ENCODE data around the gene GAK. TPM values are rescaled to one million over a fixed set of nuclear protein-coding genes. Genes with fewer than 3 reads are reported as not detected.
"Not testable (repeated sequence)": the region's sequence is repeated elsewhere in the genome, so short reads cannot be mapped to it uniquely, and the experiment has no call there.

Gene GAK
- total RNA-seq, 1 experiment from 2014 or later, result 71.8 TPM

DNA sequence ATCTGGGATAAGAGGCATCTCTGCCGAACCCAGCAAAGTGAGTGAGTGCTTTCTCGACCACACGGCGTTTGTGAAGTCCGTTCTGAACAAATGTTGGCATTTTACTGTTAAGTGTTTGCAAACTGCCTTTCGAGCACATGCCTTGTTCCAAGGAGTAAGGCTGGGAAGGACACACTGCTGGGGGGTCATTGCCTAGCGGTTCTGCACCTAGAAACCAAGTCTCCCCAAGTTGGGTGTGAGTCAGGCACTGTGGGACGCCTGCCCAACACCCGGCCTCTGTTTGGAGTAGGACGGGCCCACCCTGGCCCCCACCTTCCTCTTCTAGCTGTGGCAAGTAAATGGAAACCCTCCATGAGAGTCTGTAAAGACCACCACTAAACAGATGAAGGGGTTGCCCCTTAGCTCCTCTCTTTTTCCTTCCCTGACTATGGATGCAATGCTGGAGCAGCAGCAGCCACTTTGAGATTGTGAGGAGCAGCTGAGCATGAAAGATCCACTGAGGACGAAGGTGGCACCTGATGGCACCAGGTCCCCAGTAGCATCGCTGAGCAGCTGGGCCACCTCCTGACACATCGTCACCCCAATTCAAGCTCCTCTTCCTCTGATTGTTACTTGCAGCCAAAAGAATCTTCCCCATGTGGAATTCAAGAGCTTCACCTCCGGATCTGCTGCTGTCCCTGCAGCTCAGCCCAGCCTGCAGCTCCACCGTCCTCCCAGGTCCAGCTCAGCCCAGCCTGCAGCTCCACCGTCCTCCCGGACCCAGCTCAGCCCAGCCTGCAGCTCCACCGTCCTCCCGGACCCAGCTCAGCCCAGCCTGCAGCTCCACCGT lies 112.5 kb downstream of the GAK start:
- no peak for DNase-seq (ENCODE audit: low spot score)

DNA sequence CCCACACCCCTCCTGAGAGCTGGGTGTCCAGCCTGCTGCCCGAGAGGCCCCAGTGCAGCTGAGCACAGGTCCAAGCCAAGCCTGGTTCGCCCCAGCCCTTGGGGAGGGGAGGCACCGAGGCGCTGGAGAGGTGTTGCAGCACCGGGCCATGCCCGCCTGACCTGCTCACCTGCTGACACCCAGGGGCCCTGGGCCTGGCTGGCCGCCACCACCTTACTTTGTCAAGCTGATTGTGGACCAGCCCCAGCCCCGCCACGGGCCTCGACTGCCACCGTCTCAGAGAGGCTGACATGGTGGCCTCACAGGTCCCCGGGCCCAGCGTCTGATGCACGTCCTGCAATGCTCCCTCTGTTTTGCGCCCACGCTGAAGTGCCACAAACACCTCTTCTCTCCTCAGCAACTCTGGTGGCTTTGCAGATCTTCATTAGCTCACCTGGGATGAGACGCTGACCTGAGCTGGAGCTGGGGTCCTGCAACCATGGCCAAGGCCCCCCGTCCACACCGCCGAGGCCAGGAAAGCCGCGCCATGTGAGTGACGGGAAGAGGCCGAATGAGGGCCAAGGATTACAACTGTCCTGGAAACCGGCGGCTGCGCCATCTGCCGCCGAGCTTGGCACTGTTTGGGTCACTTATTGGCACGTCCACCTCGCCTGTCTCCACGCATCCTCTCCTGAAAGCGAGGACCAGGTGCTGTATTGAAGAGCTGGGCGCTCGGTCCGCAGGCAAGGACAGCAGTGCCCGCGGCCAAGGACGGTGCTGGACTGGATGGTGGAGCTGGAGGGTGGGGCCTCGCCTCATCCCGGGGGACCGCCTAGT lies 113.8 kb downstream of the GAK start:
- no peak for DNase-seq (ENCODE audit: low spot score)

DNA sequence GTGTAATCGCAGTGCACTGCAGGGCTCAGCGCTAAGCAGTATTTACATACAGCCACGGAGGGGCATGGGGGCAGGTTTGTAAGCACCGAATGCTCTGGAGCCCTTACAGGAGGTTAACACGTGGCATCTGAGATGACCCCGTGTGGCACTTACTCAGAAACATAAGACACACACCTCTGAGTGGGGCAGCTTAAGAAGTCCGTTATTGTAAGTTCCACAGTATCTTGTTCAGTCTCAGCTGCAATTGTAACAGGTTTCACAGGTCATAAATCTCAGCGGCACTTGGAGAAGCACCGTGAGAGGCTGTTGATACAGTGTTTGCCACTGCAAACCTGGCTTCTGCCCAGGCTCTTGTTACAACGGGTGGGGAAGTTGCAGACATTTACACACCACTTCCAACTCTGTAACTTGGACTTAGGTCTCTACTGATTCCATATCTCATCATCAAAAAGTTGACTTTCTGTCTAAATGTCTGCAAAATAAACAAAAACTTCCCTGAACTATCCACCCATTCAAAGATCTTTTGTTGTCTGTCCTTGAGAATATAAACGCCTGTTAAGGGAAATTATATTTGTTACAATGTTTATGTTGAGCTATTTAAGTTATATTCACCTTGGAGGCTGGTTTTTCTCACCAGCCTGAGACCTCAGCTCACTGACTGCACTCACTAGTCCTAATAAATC lies 116.5 kb downstream of the GAK start:
- DNase-seq (ENCODE audit: low spot score), result no peak

DNA sequence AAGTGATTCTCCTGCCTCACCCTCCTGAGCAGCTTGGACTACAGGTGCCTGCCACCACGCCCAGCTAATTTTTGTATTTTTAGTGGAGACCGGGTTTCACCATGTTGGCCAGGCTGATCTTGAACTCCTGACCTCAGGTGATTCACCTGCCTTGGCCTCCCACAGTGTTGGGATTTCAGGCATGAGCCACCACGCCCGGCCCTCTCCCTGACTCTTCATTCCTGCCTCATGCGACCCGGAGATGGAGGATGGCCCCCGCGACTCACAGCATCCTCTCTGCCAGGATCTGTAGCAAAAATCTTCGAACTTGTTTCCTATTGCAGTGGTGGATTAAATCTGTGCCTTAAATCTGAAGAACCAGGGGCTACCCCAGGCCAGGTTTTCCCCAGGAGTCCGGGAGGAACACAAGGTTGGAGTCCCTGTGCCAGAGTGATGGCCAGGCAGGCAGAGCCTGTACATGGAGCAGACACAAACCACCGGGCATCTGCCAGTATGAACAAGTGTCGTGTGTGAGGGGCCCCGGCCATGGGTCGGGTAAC lies 117.7 kb downstream of the GAK start:
- DNase-seq (ENCODE audit: low spot score), result no peak

DNA sequence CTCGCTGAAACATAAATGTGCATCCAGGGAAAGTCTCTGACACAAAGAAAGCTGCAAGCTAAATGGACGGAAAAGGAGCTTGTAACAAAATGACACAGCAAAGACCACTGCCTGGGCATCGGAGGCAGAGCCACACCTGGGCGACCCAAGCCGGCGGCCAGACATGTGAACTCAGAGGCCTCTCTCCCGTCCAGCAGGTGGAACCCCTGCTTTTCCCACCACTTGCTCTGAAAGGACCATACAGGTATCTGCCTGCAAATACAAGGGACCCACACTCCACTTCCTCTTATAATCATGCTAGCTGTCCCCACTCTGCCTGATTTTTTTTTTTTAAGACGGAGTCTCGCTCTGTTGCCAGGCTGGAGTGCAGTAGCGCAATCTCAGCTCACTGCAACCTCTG lies 118.2 kb downstream of the GAK start:
- DNase-seq (ENCODE audit: low spot score), result no peak

DNA sequence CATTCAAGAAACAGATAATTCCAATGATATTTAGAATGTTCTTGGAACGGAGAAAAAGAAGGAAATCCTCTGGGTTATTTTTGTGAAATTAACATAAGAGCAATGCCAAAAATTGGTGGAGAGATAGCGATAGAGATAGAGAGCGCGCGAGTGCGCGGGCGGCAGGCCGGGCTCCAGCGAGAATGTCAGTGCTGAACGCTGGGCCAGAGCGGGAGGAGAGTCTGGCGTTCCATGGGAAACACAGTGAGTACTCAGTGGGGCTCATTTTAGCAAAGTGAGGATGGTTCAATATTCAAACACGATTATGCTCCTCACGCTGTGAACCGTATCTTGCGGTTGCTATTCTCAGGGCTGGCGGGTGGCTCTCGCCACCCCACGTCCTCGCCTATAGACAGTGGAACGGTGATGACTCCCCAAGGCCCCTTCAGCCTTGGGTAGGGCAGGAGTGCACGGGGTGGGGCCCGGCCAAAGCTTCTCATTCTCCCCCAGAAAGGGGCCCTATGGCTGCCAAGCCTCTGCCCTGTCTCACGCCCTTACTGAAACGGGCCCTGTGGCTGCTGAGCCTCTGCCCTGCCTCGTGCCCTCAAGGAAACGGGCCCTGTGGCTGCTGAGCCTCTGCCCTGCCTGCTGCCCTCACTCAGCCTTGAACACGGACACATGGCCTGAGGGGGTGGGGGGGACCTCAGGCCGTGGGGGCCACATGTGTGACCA lies 123.1 kb downstream of the GAK start:
- DNase-seq (ENCODE audit: low spot score), result no peak

DNA sequence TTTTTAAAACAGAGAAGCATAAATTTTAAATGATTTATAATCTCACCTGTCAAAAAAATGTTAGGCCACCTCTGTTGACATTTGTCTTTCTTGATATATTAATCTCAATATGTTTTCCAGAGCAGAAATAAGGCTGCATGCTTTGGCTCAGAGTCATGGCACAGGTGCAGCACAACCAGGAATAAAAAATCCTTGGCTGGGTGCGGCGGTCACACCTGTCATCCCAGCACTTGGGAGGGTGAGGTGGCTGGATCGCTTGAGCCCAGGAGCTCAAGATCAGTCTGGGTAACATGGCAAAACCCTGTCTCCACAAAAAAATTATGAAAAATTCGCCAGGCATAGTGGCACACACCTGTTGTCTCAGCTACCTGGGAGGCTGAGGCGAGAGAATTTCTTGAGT lies 124.3 kb downstream of the GAK start:
- DNase-seq (ENCODE audit: low spot score), result no peak

DNA sequence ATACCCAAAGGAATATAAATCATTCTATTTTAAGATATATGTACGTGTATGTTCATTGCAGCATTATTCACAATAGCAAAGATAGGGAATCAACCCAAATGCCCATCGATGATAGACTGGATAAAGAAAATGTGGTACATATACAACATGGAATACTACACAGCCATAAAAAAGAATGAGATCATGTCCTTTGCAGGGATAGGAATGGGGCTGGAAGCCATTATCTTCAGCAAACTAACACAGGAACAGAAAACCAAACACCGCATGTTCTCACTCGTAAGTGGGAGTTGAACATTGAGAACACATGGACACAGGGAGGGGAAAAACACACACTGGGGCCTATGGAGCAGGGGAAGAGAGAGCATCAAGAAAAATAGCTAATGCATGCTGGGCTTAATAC lies 125.1 kb downstream of the GAK start:
- not testable (repeated sequence) for DNase-seq (ENCODE audit: low spot score)

DNA sequence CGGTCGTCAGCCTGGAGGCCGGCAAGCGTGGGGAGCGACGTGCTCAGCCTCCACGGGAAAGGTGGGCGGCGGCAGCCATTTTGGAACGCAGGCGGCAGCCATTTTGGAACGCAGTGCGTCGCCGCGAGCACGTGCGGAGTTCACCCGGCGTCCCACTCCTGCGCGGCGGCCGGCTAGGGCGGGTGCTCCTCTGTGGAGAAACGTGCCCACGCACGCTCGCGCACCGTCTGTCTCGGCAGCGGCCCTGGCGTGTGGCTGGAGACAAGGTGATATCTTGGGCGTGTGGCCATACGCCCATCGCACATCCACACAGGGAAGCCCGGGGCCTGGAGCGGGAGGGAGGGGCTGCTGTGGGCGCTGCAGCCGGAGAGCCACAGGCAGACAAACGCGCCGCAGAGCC lies 127.3 kb downstream of the GAK start:
- no peak for DNase-seq (ENCODE audit: low spot score)

DNA sequence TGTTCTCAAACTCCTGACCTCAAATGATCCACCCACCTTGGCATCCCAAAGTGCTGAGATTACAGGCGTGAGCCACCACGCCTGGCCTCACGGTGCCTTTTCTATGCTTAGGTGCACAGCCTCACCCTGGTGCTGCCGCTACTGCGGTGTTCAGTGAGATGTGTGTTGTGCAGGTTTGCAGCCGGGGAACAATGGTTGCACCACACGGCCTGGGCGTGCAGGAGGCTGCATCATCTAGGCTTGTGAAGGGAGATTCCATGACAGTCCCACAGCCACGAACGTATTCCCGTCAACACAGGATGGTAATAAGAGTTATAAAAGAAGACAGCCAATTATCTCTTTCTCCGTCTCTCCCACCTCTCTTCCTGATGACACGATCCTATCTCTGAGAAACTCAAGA lies 128.2 kb downstream of the GAK start:
- no peak for DNase-seq (ENCODE audit: low spot score)

DNA sequence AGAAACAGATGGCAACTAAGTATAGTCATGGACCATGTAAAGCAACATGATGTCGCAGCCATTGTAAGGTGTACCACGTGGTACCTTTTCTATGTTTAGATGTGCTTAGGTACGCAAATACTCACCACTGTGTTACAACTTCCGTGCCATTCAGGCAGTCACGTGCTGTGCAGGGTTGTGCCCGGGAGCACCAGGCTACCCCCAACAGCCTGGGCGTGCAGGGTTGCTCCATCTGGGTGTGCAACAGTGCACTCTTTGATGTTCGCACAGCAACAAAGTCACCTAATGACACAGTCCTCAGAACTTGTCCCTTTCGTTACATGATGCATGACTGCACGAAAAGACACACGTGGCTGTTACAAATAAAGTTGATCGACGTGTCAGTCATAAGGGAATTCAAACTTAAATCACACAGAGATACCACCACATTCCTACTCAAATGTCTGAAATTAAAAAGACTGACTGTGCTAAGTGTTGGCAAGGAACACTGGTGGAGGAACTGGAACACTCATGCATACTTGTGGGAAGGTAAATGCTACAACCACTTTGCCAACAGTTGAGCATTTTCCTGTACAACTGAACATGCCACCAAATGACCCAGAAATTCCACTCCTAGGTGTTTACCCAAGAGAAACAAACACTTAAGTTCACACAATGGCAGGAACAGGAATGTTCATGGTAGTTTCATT lies 130.5 kb downstream of the GAK start:
- DNase-seq (ENCODE audit: low spot score), result no peak

Other genes with a start within 250 kb of the GAK start
- 0.26 and 0.81 TPM in 2 replicates for gene SLC49A3, start 243.2 kb downstream of the GAK start, total RNA-seq (2014; rRNA removed; shearing (Covaris generic))
- gene PCGF3, start 226.5 kb downstream of the GAK start, total RNA-seq (2014; rRNA removed; shearing (Covaris generic)), result 38.4 and 56.3 TPM in 2 replicates
- gene CPLX1, start 106.2 kb downstream of the GAK start, total RNA-seq (2014; rRNA removed; shearing (Covaris generic)), result 0.19 and 0.64 TPM in 2 replicates
- gene TMEM175, start 144 bp upstream of the GAK start, total RNA-seq (2014; rRNA removed; shearing (Covaris generic)), result 26.2 and 27.5 TPM in 2 replicates
- 17.4 and 25.0 TPM in 2 replicates for gene DGKQ, start 41.3 kb upstream of the GAK start, total RNA-seq (2014; rRNA removed; shearing (Covaris generic))
- gene IDUA, start 54.7 kb upstream of the GAK start, total RNA-seq (2014; rRNA removed; shearing (Covaris generic)), result 14.1 and 16.1 TPM in 2 replicates
- gene SLC26A1, start 61.1 kb upstream of the GAK start, total RNA-seq (2014; rRNA removed; shearing (Covaris generic)), result 0.41 TPM in 1 of 2 replicates, not detected in the other
- 85.0 and 102 TPM in 2 replicates for gene FGFRL1, start 79.3 kb upstream of the GAK start, total RNA-seq (2014; rRNA removed; shearing (Covaris generic))
- gene RNF212, start 181.2 kb upstream of the GAK start, total RNA-seq (2014; rRNA removed; shearing (Covaris generic)), result not detected in 2 replicates
- 7.6 and 16.2 TPM in 2 replicates for gene SPON2, start 240.3 kb upstream of the GAK start, total RNA-seq (2014; rRNA removed; shearing (Covaris generic))